NB4 (cell line): ENCODE results near the gene FAM107B.
"Not testable (repeated sequence)": the region's sequence is repeated elsewhere in the genome, so short reads cannot be mapped to it uniquely, and the experiment has no call there.

Experiments used
- DNase-seq: peaks from one replicate; pipeline ENCODE4 v3.0.0; 2010; ENCODE audit warnings: low read depth
- H3K4me3 ChIP-seq: one replicate; pipeline ENCODE4 v1.5.1; 2011; ENCODE audit warnings: mild to moderate bottlenecking, low read depth, low read length, moderate library complexity
- MAX ChIP-seq: IDR thresholded peaks from 2 replicates; pipeline ENCODE4 v1.6.1; 2011; ENCODE audit warnings: low read depth, low read length
- MYC ChIP-seq: IDR thresholded peaks from 2 replicates; pipeline ENCODE4 v1.6.1; 2011; ENCODE audit warnings: low read depth, low read length
- POLR2A ChIP-seq: IDR thresholded peaks from 2 replicates; pipeline ENCODE4 v1.6.1; 2011; ENCODE audit warnings: mild to moderate bottlenecking; ENCODE audit not compliant: insufficient read length; ENCODE audit errors: extremely low read depth
- TF ChIP-seq, protein P1 (sequence below): IDR thresholded peaks from one replicate; pipeline ENCODE4 v1.5.1; 2012; ENCODE audit warnings: low read depth, low read length

FAM107B gene

GRCh38 chr10:14692344-14693076 is 82.2 kb downstream of the FAM107B start:
- DNase-seq, result no peak
- H3K4me3 ChIP-seq, result no peak overlapping the region
- no peak for TF ChIP-seq MYC
- no peak for TF ChIP-seq MAX
- TF ChIP-seq POLR2A, result no peak
- TF ChIP-seq, protein P1, sequence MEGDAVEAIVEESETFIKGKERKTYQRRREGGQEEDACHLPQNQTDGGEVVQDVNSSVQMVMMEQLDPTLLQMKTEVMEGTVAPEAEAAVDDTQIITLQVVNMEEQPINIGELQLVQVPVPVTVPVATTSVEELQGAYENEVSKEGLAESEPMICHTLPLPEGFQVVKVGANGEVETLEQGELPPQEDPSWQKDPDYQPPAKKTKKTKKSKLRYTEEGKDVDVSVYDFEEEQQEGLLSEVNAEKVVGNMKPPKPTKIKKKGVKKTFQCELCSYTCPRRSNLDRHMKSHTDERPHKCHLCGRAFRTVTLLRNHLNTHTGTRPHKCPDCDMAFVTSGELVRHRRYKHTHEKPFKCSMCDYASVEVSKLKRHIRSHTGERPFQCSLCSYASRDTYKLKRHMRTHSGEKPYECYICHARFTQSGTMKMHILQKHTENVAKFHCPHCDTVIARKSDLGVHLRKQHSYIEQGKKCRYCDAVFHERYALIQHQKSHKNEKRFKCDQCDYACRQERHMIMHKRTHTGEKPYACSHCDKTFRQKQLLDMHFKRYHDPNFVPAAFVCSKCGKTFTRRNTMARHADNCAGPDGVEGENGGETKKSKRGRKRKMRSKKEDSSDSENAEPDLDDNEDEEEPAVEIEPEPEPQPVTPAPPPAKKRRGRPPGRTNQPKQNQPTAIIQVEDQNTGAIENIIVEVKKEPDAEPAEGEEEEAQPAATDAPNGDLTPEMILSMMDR, result no peak

- no peak for DNase-seq
- no peak overlapping the region for H3K4me3 ChIP-seq
- TF ChIP-seq POLR2A, result no peak
- TF ChIP-seq MAX, result no peak
- TF ChIP-seq, protein P1, result no peak
- TF ChIP-seq MYC, result no peak
Measured at GRCh38 chr10:14691359-14691758, 83.3 kb downstream of the FAM107B start.

GRCh38 chr10:14688606-14689005 is 86.1 kb downstream of the FAM107B start:
- TF ChIP-seq, protein P1, result no peak
- TF ChIP-seq POLR2A (no peak), MAX (no peak), MYC (no peak)
- no peak for DNase-seq
- no peak overlapping the region for H3K4me3 ChIP-seq

DNA sequence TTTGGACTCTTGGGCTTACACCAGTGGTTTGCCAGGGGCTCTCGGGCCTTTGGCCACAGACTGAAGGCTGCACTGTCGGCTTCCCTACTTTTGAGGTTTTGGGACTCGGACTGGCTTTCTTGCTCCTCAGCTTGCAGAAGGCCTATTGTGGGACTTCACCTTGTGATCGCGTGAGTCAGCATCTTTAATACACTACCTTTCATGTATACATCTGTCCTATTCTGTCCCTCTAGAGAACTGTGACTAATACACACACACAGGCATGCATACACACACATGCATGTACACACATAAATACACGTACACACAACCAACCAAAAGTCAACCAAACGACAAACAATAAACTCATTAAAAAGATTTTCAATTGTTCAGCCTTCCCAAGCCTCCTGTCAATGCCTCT is 86.5 kb downstream of the FAM107B start:
- H3K4me3 ChIP-seq, result not testable (repeated sequence)

GRCh38 chr10:14687340-14687739 is 87.4 kb downstream of the FAM107B start:
- TF ChIP-seq MAX, result no peak
- TF ChIP-seq MYC, result no peak
- no peak for DNase-seq
- H3K4me3 ChIP-seq, result no peak overlapping the region

More for the DNA sequence above, 86.5 kb downstream of the FAM107B start:
- peak; percentile 6 for DNase-seq

GRCh38 chr10:14686356-14686755 is 88.3 kb downstream of the FAM107B start:
- DNase-seq, result no peak
- TF ChIP-seq POLR2A (no peak), MYC (no peak), MAX (no peak)
- TF ChIP-seq, protein P1, result no peak

GRCh38 chr10:14684354-14684753 is 90.3 kb downstream of the FAM107B start:
- no peak overlapping the region for H3K4me3 ChIP-seq
- no peak for DNase-seq
- TF ChIP-seq MAX, result no peak
- TF ChIP-seq POLR2A, result no peak
- TF ChIP-seq, protein P1, result no peak
- TF ChIP-seq MYC, result no peak

More at GRCh38 chr10:14686356-14686755, 88.3 kb downstream of the FAM107B start:
- no peak overlapping the region for H3K4me3 ChIP-seq
